ENCODE results near the gene SAMM50.

The SAMM50 gene

GRCh38 chr22:43955040-43955882, at the start of gene SAMM50:
Gene SAMM50 (plus strand): TSS chr22:43955442. CDS start chr22:43955578, 136 bp downstream.
- peak; percentile 85 to 90 for DNase-seq

GRCh38 chr22:43905681-43906080, 49.6 kb upstream of the SAMM50 start:
- no peak for DNase-seq

- DNase-seq = no peak
These were observed 45.5 kb upstream of the SAMM50 start for GRCh38 chr22:43909708-43910107.

- DNase-seq = no peak
These were observed 45.0 kb upstream of the SAMM50 start for GRCh38 chr22:43910178-43910695.

- no peak for DNase-seq
These were observed 43.9 kb upstream of the SAMM50 start for GRCh38 chr22:43911351-43911750.

- no peak for DNase-seq
These were observed 37.7 kb upstream of the SAMM50 start for GRCh38 chr22:43917521-43917920.

GRCh38 chr22:43919106-43919973, 35.9 kb upstream of the SAMM50 start:
- no peak for DNase-seq

- DNase-seq = no peak
These were observed 33.9 kb upstream of the SAMM50 start for GRCh38 chr22:43921370-43921769.

- DNase-seq = no peak
These were observed 33.1 kb upstream of the SAMM50 start for GRCh38 chr22:43922123-43922522.

GRCh38 chr22:43923191-43923590, 32.1 kb upstream of the SAMM50 start:
- no peak for DNase-seq

- peak; percentile 79 for DNase-seq
These were observed 31.4 kb upstream of the SAMM50 start, which contains the start of gene PNPLA3 for GRCh38 chr22:43923631-43924464. Gene PNPLA3 (plus strand): TSS chr22:43923805. CDS start chr22:43923912, 107 bp downstream.

- DNase-seq = no peak
These were observed 30.4 kb upstream of the SAMM50 start for GRCh38 chr22:43924877-43925276.

- no peak for DNase-seq
These were observed 29.6 kb upstream of the SAMM50 start for GRCh38 chr22:43925433-43926348.

- no peak for DNase-seq
These were observed 28.9 kb upstream of the SAMM50 start for GRCh38 chr22:43926349-43926710.

GRCh38 chr22:43928468-43928867, 26.8 kb upstream of the SAMM50 start:
- DNase-seq = no peak

- DNase-seq = no peak
These were observed 26.3 kb upstream of the SAMM50 start for GRCh38 chr22:43928908-43929307.

- DNase-seq = no peak
These were observed 23.5 kb upstream of the SAMM50 start for GRCh38 chr22:43931771-43932170.

GRCh38 chr22:43941449-43941848, 13.8 kb upstream of the SAMM50 start:
- no peak for DNase-seq

- DNase-seq = no peak
These were observed 10.4 kb upstream of the SAMM50 start for GRCh38 chr22:43944670-43945430.

- peak; percentile 53 to 66 for DNase-seq
These were observed 9.4 kb upstream of the SAMM50 start for GRCh38 chr22:43945632-43946383.
